ENCODE measurements around the gene B3GNT2.

Gene B3GNT2

GRCh38 chr2:62196278-62196901, 475 bp downstream of the B3GNT2 start:
- peaks cover 39% of the 10 kb centered on the region; the same call in 1 of the 2 replicates for H3K36me3 ChIP-seq (ENCODE audit: insufficient read depth, low read length)
- H3K9me3 ChIP-seq (ENCODE audit: insufficient read depth, low read depth, low read length) = no peaks in the 10 kb centered on the region
- H2AFZ ChIP-seq (ENCODE audit: low read length) = no peak overlapping the region
- TF ChIP-seq CTCF (conservative IDR thresholded peaks at IDR 0.05; ENCODE audit: low read length) (no peak), EZH2phosphoT487 (IDR thresholded peaks at IDR 0.05; ENCODE audit: borderline replicate concordance) (no peak)
- peaks cover 46% of the 10 kb centered on the region for H3K4me1 ChIP-seq (ENCODE audit: insufficient read depth, low read length, poor library complexity, severe bottlenecking)
- H3K79me2 ChIP-seq (ENCODE audit: insufficient read depth, low read length) = peaks cover 97% of the 10 kb centered on the region
- peaks cover 18% of the 10 kb centered on the region for H3K27me3 ChIP-seq (ENCODE audit: insufficient read depth, low read length, poor library complexity, severe bottlenecking)
- H3F3A ChIP-seq (ENCODE audit: low read depth) = no peaks in the 10 kb centered on the region
- peak overlapping the region; percentile 95 for H3K9ac ChIP-seq (ENCODE audit: low read depth, low read length, poor library complexity, severe bottlenecking)
- no peaks in the 10 kb centered on the region for H3K9me2 ChIP-seq (replicated peaks; ENCODE audit: low read depth, low read length)
- peaks cover 49% of the 10 kb centered on the region for H4K20me1 ChIP-seq (ENCODE audit: insufficient read depth, low read length, poor library complexity, severe bottlenecking)
- H3K4me2 ChIP-seq (ENCODE audit: low read depth, low read length, poor library complexity, severe bottlenecking) = peak overlapping the region; percentile 47
- H3K4me3 ChIP-seq (ENCODE audit: low read length, poor library complexity, severe bottlenecking) = peak overlapping the region; percentile 86

GRCh38 chr2:62197011-62197924, 1.4 kb downstream of the B3GNT2 start:
- Histone ChIP-seq H4K20me1 (ENCODE audit: insufficient read depth, low read length, poor library complexity, severe bottlenecking) (peaks cover 58% of the 10 kb centered on the region), H2AFZ (ENCODE audit: low read length) (no peak overlapping the region)

More at GRCh38 chr2:62197011-62197924, 1.4 kb downstream of the B3GNT2 start:
- peaks cover 18% of the 10 kb centered on the region for H3K27me3 ChIP-seq (ENCODE audit: insufficient read depth, low read length, poor library complexity, severe bottlenecking)
- H3K9ac ChIP-seq (ENCODE audit: low read depth, low read length, poor library complexity, severe bottlenecking) = peak overlapping the region; percentile 95
- H3K9me3 ChIP-seq (ENCODE audit: insufficient read depth, low read depth, low read length) = no peaks in the 10 kb centered on the region
- peaks cover 45% of the 10 kb centered on the region for H3K4me1 ChIP-seq (ENCODE audit: insufficient read depth, low read length, poor library complexity, severe bottlenecking)
- H3K4me2 ChIP-seq (ENCODE audit: low read depth, low read length, poor library complexity, severe bottlenecking) = peak overlapping the region; percentile 88
- peaks cover 98% of the 10 kb centered on the region for H3K79me2 ChIP-seq (ENCODE audit: insufficient read depth, low read length)
- no peaks in the 10 kb centered on the region for H3K9me2 ChIP-seq (replicated peaks; ENCODE audit: low read depth, low read length)
- TF ChIP-seq CTCF (conservative IDR thresholded peaks at IDR 0.05; ENCODE audit: low read length) = peak; percentile 38; the same call in 1 of the 2 replicates
- no peak for TF ChIP-seq EZH2phosphoT487 (IDR thresholded peaks at IDR 0.05; ENCODE audit: borderline replicate concordance)
- peak overlapping the region; percentile 86 for H3K4me3 ChIP-seq (ENCODE audit: low read length, poor library complexity, severe bottlenecking)
- H3K36me3 ChIP-seq (ENCODE audit: insufficient read depth, low read length) = peaks cover 46% of the 10 kb centered on the region; the same call in 1 of the 2 replicates
- H3F3A ChIP-seq (ENCODE audit: low read depth) = no peaks in the 10 kb centered on the region

Data from Loucy (cell line).